HG03135 (cell line): Measurements from ENCODE around the gene EHD2.
"Not testable (repeated sequence)": the region's sequence is repeated elsewhere in the genome, so short reads cannot be mapped to it uniquely, and the experiment has no call there.

Experiments used
- ATAC-seq: cut with Tn5 transposase; IDR thresholded peaks from one replicate; pipeline ENCODE4 v1.9.1; 2021; ENCODE audit warnings: mild to moderate bottlenecking, moderate library complexity; ENCODE audit not compliant: unreplicated experiment

The EHD2 gene

DNA sequence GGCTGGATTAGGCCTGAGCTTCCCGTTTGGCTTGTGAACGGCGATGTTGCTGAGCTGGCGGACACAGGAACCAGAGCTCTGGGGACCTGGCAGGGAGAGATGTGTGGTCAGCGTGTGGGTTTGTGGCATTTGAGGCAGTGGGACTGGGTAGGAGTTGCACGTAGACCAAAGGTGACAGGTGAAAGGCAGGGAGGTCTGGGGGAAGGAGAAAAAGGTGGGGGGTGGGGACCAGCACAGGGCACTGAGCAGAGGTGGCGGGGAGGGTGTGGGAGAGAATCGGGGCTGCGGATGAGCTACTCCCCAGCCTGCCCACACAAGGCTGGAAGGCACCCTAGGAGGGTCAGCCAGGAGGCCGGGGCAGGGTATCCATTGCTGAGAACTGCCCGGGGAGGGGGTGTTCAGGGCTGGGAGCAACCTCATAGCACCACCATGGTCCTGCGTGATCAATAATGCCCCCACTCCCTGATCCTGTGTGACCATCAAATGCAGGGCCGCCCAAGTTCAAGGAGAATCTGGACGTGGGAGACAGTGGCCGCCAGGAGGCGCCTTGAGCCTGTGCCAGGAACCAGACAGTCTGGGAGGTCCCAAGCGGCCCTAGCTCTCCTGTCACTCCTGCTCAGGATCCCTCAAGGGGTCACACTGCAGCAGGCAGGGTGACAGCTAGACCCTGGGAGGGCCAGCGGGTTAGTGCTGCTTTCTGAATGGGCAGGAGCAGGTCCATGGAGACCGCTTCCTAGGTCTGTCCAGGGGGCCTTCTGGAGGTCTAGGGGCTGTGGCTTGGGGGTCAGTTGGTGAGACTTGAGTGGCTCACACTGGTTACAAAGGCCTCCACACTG, 52.5 kb downstream of the EHD2 start:
- no peak for ATAC-seq

- no peak for ATAC-seq
Measured at GRCh38 chr19:47766359-47766620, 53.1 kb downstream of the EHD2 start.

- no peak for ATAC-seq
Measured at GRCh38 chr19:47766670-47767069, 53.4 kb downstream of the EHD2 start.

GRCh38 chr19:47767349-47767748, 54.1 kb downstream of the EHD2 start:
- no peak for ATAC-seq

DNA sequence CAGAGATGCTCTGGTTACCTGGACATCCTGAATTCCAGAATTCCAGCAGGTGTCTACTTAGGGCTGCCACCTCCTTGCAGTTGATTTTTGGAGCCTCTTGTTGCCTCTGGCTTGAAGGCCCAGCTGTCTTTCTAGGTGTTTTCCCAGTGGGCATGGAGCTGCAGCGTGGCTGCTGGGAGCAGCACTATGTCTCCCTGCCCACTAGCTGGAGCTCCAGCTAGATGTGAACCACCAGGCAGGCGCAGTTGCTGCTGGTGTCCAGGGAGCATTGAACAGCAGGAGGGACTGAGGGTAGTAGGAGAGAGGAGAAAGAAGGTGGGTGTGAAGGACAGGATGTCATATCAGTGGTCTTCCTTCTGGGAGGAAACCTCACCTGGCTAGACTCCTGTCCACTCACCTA, 55.4 kb downstream of the EHD2 start:
- ATAC-seq = no peak

- no peak for ATAC-seq
Measured at GRCh38 chr19:47769534-47769933, 56.3 kb downstream of the EHD2 start.

GRCh38 chr19:47771291-47771690, 58.1 kb downstream of the EHD2 start:
- ATAC-seq = not testable (repeated sequence)

DNA sequence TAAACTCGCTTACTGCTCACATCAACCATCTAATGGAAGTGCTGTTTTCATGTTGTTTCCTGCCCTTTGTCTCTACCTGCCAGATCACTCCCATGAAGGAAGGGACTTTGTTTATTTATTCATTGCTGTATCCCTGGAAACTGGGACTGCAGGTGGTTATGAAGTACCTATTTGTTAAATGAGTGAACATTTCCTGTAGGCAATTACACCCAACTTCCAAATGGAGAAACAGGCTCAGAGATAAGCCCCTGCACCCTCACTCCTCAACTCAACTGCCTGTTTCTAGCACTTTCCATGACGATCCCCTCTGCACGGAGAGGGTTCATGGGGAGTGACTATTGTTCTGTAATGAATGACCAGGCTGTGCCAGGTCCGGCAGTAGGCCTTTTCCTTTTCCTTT, 63.3 kb downstream of the EHD2 start:
- no peak for ATAC-seq

DNA sequence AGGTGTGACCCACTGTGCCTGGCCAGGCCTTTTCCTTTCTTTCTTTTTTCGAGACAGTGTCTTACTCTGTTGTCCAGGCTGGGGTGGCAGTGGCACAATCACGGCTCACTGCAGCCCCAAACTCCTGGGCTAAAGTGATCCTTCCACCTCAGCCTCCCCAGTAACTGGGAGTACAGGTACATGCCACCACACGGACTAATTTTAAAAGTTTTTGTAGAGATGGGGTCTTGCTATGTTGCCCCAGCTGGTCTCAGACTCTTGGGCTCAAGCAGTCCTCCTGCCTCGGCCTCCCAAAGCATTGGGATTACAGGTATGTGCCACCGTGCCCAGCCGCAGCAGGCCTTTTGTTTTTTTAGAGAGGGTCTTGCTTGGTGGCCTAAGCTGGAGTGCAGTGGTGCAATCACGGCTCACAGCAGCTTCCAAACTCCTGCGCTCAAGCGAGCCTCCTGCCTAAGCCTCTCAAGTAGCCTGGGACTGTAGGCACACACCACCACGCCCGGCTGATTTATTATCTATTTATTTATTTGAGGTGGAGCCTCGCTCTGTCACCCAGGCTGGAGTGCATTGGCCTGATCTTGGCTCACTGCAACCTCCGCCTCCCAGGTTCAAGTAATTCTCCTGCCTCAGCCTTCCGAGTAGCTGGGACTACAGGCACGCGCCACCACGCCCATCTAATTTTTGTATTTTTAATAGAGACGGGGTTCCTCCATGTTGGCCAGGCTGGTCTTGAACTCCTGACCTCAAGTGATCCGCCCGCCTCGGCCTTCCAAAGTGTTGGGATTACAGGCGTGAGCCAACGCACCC, 64.2 kb downstream of the EHD2 start:
- not testable (repeated sequence) for ATAC-seq

DNA sequence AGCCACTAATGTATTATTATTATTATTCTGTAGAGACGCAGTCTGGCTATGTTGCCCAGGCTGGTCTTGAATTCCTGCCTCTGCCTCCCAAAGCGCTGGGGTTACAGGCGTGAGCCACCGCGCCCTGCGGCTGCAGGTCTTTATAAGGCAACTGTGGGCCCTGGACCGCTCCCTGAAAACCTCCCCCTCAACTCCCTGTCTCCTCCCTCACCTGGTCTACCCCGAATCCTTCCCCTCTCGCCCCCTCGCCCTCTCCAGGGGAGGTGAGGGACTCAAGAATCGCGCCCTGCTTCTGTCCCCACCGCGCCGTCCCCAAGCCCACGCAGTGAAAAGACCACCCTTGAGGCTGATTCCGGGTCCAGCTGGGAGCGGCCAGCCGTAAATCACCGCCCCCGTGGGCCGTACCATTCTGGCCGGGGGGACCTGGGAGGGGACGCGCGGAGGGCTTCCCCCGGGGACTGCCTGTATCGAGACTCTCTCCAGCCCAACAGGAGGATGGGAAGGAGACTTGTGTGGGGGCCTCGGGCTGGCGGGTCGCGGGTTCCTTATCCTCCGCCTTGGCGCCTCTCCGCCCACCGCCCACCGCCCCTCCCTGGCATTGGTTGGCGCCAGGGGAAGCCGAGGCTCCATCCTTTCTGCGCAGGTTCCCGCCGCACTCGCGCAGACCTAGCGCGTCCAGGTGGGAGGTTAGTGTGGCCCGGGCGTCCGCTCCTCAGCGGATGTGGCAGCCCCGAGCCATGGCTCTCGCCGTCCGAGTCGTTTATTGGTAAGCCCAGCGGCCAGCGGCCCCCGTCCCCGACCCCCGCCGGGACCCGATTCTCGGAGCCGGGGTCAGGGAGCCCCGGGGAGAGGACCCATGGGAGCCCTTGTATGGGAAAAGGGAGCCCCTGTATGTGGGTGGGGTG, 65.1 kb downstream of the EHD2 start, which contains the start of gene SELENOW:
Gene SELENOW, plus strand, starts transcription at position 655 of the 905 bp plus-strand sequence. Its CDS starts 83 bp downstream, at position 738.
- peak; percentile 76 for ATAC-seq

GRCh38 chr19:47778954-47779351, 65.7 kb downstream of the EHD2 start:
- no peak for ATAC-seq

GRCh38 chr19:47779524-47780214, 66.4 kb downstream of the EHD2 start:
- no peak for ATAC-seq

DNA sequence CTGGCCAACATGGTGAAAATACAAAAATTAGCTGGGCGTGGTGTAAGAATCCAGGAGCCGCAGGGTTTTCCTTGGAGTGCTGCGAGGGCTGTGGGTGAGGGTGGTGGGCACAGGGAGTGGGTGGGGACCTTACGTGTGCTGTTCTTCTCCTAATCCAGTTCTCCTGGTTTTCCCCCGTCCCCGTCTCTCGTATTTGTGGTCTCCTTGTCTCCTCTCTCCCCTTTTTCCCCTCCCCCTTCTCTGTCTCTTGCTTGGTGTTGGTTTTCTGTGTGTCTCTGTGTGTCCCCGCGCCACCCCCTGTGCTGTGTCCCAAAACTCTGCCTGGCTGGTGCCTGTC, 67.0 kb downstream of the EHD2 start:
- ATAC-seq = no peak

DNA sequence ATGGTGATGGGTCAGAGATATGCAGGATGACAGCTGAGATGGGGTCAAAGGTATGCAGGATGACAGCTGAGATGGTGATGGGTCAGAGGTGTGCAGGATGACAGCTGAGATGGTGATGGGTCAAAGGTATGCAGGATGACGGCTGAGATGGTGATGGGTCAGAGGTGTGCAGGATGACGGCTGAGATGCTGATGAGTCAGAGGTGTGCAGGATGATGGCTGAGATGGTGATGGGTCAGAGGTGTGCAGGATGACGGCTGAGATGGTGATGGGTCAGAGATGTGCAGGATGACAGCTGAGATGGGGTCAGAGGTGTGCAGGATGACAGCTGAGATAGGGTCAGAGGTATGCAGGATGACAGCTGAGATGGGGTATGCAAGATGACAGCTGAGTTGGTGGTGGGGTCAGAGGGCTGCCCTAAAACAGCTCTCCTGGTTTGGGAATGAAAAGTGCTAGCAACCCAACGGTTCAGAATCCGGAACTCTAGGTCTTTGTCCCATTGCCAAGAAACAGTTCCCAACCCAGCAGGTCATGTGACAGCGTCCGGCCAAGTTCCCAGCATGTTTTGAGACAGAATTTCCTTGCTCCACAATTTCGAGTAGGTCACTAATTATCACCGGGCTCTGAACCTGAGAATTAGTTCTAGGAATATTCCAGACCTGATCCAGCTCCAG, 68.5 kb downstream of the EHD2 start:
- ATAC-seq = no peak

GRCh38 chr19:47786566-47786965, 73.3 kb downstream of the EHD2 start:
- ATAC-seq = no peak

- ATAC-seq = not testable (repeated sequence)
Measured at GRCh38 chr19:47787307-47787706, 74.1 kb downstream of the EHD2 start.

- not testable (repeated sequence) for ATAC-seq
Measured at GRCh38 chr19:47789811-47790210, 76.6 kb downstream of the EHD2 start.

DNA sequence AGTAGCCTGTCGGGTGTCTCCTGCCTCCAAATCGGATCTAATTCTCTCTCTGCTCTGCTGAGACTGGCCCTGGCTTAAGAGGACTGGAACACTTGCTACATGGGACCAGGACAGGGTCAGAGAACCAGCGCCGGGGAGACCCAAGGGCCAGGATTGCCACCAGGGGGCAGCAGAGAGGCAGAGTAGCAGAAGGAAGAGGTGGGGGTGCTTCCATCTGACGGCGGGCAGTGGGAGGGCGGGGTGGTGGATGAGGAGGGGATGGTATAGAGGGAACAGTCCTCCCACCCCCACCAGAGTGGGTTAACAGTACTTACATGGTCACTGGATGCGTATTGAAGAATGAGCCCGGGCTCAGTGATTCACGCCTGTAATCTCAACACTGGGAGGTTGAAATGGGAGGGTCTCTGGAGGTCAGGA, 77.2 kb downstream of the EHD2 start:
- no peak for ATAC-seq

- ATAC-seq = no peak
Measured at GRCh38 chr19:47792616-47793015, 79.4 kb downstream of the EHD2 start.
